ENCODE results near the gene SYT1.

The SYT1 gene

DNA sequence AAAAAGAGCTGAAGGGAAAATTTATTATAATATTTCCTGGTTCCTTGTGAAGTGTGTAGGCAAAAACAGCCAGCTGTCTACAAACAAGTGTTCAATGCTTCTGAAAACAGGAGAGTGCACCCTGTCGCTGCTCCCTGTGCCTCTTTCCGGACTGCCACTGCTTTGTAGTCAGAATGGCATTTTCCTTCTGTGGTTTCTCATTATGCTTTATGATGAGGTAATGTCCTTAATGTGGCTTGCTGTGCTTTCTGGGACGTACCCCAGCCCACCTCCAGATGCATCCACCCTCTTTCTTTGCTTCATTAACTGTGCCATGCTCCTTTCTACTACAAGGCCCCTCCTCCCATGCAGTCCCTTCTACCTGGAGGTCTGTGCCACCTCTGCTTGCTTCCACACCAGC is 148.1 kb downstream of the SYT1 start:
- DNase-seq = no peak

GRCh38 chr12:79016181-79016580 is 151.6 kb downstream of the SYT1 start:
- no peak overlapping the region for H3K27ac ChIP-seq
- in situ Hi-C loops (cut with HindIII; ENCODE audit: low pct_ligation_motif_present, low sequenced_read_pairs) = no loop called here
- no peaks in the 10 kb centered on the region for H3K36me3 ChIP-seq (replicated peaks)
- TF ChIP-seq, protein P1, sequence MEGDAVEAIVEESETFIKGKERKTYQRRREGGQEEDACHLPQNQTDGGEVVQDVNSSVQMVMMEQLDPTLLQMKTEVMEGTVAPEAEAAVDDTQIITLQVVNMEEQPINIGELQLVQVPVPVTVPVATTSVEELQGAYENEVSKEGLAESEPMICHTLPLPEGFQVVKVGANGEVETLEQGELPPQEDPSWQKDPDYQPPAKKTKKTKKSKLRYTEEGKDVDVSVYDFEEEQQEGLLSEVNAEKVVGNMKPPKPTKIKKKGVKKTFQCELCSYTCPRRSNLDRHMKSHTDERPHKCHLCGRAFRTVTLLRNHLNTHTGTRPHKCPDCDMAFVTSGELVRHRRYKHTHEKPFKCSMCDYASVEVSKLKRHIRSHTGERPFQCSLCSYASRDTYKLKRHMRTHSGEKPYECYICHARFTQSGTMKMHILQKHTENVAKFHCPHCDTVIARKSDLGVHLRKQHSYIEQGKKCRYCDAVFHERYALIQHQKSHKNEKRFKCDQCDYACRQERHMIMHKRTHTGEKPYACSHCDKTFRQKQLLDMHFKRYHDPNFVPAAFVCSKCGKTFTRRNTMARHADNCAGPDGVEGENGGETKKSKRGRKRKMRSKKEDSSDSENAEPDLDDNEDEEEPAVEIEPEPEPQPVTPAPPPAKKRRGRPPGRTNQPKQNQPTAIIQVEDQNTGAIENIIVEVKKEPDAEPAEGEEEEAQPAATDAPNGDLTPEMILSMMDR (IDR thresholded peaks at IDR 0.05; ENCODE audit: low read depth, low read length, missing control alignments) = no peak
- H3K27me3 ChIP-seq (replicated peaks) = no peaks in the 10 kb centered on the region
- no peak overlapping the region for H3K4me3 ChIP-seq (ENCODE audit: low read depth, low read length)
- DNase-seq = no peak

More for the DNA sequence above, 148.1 kb downstream of the SYT1 start:
- TF ChIP-seq, protein P1 (IDR thresholded peaks at IDR 0.05; ENCODE audit: low read depth, low read length, missing control alignments) = no peak
- Histone ChIP-seq H3K4me3 (ENCODE audit: low read depth, low read length) (no peak overlapping the region), H3K36me3 (replicated peaks) (no peaks in the 10 kb centered on the region), H3K27me3 (replicated peaks) (no peaks in the 10 kb centered on the region), H3K27ac (no peak overlapping the region)
- in situ Hi-C loops (cut with HindIII; ENCODE audit: low pct_ligation_motif_present, low sequenced_read_pairs) = no loop called here

- no peak for DNase-seq
- Histone ChIP-seq H3K4me3 (ENCODE audit: low read depth, low read length) (no peak overlapping the region), H3K27ac (no peak overlapping the region), H3K27me3 (replicated peaks) (no peaks in the 10 kb centered on the region), H3K36me3 (replicated peaks) (no peaks in the 10 kb centered on the region)
- TF ChIP-seq, protein P1 (IDR thresholded peaks at IDR 0.05; ENCODE audit: low read depth, low read length, missing control alignments) = no peak
- in situ Hi-C loops (cut with HindIII; ENCODE audit: low pct_ligation_motif_present, low sequenced_read_pairs) = no loop called here
Measured at GRCh38 chr12:79019672-79020071, 155.1 kb downstream of the SYT1 start.

- Histone ChIP-seq H3K4me3 (ENCODE audit: low read depth, low read length) (no peak overlapping the region), H3K36me3 (replicated peaks) (no peaks in the 10 kb centered on the region), H3K27ac (no peak overlapping the region), H3K27me3 (replicated peaks) (no peaks in the 10 kb centered on the region)
- DNase-seq = peak; percentile 3
- TF ChIP-seq, protein P1 (IDR thresholded peaks at IDR 0.05; ENCODE audit: low read depth, low read length, missing control alignments) = no peak
- in situ Hi-C loops (cut with HindIII; ENCODE audit: low pct_ligation_motif_present, low sequenced_read_pairs) = no loop called here
Measured at GRCh38 chr12:79020106-79020505, 155.5 kb downstream of the SYT1 start.

GRCh38 chr12:79021021-79021420 is 156.4 kb downstream of the SYT1 start:
- in situ Hi-C loops (cut with HindIII; ENCODE audit: low pct_ligation_motif_present, low sequenced_read_pairs) = no loop called here
- no peaks in the 10 kb centered on the region for H3K36me3 ChIP-seq (replicated peaks)
- TF ChIP-seq, protein P1 (IDR thresholded peaks at IDR 0.05; ENCODE audit: low read depth, low read length, missing control alignments) = no peak
- no peaks in the 10 kb centered on the region for H3K27me3 ChIP-seq (replicated peaks)
- H3K27ac ChIP-seq = no peak overlapping the region
- no peak for DNase-seq
- no peak overlapping the region for H3K4me3 ChIP-seq (ENCODE audit: low read depth, low read length)

- H3K4me3 ChIP-seq (ENCODE audit: low read depth, low read length) = no peak overlapping the region
- no peaks in the 10 kb centered on the region for H3K27me3 ChIP-seq (replicated peaks)
- H3K36me3 ChIP-seq (replicated peaks) = no peaks in the 10 kb centered on the region
- no peak for DNase-seq
- no peak overlapping the region for H3K27ac ChIP-seq
- TF ChIP-seq, protein P1 (IDR thresholded peaks at IDR 0.05; ENCODE audit: low read depth, low read length, missing control alignments) = no peak
- in situ Hi-C loops (cut with HindIII; ENCODE audit: low pct_ligation_motif_present, low sequenced_read_pairs) = no loop called here
Measured at GRCh38 chr12:79023261-79023660, 158.7 kb downstream of the SYT1 start.
